GM21390 (cell line): ENCODE data around the gene CRTC2.
"Not testable (repeated sequence)": the region's sequence is repeated elsewhere in the genome, so short reads cannot be mapped to it uniquely, and the experiment has no call there.

Experiments used
- ATAC-seq: cut with Tn5 transposase; IDR thresholded peaks from one replicate; pipeline ENCODE4 v1.9.1; 2021; ENCODE audit not compliant: unreplicated experiment

CRTC2 gene

DNA sequence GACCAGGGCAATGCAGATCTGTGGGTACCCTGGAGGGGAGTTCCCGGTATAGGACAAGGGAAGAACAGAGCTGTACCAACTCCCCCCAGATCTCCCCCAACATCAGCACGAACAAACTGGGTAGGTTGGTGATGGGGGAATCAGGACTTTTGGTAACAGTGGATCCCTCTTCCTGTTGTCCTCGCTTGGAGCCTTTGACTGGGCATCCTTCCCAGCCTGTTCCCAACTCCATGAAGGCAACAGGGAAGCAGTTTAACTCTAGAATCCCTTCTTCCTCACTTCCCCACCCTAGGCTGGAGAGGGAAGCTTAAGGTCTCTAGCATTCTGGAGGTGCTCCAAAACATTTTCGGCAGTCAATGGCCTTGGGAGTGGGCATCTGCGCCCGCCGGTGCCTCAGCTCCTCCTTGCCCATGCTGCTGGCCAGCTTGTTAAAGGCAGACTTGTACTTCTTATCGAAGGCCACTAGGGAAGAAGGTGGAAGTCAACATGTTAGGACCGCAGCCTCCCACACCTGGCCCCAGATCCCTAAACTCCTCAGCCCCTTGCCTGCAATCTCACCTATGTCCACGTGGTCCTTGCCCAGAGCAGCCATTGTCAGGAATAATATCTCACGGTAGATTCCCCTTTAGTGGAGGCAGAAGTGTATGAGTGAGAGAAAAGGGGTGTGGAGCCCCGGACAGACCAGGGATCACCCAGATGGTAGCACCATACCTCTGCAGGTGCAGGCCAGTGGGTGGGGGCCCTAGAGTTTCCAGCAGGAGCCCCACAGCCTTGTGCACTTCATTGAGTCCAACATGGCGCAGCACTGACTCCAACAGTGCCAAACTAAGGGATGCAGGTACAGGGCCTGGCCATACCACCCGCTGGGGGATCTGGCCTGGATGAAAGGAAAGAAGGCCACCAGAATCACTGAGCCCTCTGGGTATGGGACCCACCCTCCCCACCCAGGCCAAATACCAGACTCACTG lies 28.1 kb downstream of the CRTC2 start:
- ATAC-seq, result no peak

DNA sequence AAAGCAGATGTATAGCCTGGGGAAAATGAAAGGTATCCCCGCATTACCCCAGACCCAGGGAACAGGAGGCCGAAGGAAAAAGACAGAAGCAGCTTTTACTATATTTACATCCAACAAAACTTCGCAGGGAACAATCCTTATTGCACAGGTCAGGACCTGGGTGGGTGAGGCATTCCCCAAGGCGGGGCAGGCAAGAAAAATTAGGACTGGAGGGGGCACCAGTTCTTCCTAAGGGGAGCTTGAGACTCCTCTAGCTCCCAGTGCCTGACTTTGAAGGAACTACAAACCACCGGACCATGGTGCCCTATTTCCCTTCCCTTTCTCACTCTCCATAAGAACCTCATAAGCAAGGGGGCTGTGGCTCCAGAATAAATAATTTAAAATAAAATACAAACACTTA lies 29.0 kb downstream of the CRTC2 start:
- no peak for ATAC-seq

DNA sequence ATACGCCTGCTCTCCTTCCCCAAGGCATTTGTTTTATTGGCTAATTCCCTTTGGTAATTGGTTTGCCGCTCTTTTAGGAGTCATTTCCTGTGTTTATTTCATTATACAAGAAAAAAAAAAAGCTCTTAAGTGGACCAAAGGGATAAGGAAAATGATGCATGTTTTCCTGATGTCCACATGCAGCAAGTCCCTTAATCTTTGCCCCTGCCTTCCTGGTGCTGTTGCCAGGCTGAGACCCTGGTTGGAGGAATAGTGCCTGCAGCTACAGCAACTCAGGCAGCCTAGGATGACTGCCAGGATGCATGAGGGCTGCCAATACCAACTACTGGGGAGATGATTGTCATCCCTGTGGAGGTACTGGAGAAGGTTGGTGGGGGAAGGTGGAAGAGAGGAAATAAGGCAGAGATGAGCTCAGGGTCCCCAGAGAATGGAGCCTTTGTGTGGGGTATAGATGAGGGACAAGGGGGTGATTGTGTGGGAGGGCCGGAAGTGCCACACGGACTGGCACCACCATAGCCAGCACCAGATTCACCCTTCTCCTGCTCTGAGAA lies 29.5 kb downstream of the CRTC2 start:
- no peak for ATAC-seq

DNA sequence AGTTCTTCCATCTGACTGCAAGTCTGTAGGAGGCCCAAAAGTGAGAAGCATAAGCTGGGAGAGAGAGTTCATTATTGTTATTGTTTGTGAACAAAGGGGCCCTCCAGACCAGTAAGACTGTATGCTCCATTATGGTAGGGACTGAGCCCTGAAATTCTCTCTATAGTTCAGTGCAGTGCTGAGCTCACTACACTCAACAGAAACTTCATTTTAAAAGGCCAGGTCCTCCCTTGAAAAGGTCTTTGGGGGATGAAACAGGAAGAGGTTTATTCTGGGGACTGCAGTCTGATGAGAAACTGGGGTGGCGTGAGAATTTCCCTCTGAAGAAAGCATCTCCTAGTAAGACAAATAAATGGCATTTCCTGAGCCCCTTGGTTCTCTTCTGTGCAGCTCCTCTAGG lies 30.2 kb downstream of the CRTC2 start:
- ATAC-seq, result no peak

DNA sequence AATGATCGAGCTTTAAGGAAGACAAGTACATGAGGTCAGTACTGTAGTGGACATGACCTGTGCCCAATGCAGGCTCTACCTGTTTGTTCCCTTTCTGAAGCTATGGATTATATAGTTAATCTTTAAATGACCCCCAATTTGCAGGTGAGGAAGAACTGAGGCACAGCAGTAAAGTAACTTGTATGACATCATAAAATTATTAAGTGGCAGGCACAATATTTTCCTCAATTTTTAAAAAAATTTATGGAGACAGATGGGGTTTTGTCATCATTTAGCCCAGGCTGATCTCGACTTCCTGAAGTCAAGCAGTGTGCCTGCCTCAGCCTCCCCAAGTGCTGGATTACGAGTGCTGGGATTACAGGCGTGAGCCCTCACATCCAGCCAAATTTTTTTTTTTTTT lies 32.0 kb downstream of the CRTC2 start:
- ATAC-seq, result no peak

DNA sequence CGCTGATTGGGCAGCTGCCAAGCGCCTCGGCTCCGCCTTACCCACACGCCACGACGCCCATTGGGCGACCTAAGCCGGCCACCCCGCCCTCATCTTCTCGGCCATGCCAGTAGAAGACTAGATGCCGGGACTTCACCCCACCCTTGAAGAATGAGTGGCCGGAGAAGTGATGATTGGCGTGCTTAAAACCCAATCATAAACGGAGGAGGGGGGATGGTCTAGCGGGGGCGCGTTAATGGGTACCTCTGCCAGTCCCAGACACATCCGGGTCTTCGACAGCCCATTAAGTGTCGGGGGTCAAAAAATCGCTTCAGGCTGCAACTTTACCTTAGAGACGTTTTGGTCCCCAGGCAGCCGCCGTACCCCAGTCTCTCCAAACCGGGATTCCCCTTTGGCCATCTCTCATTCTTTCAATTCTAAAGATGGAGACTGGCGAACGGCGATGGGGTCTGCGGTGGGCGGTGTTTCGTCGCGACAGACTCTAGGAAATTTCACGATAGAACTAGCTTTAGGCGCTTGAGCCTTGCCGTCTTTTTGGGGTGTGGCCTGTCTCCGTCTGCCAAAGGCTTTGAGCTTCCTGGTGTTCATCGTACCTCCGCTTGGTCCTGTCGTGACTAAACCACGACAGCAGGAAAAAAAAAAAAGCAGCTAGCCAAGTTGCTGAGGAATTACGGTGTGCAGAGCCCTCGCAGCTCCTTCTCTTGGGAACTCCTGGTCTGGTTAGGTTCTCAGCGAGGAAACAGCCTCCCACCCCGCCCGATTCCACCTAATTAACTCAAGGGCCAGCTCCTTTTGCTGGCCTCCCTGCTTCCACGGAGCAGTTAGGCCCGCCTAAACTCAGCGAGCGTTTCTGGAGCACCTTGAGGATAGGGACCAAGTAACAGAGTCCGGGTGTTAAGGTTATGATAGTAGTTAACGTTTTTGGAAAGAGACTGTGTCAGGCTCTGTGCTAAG lies 35.2 kb downstream of the CRTC2 start, which contains the start of gene GATAD2B:
GATAD2B (minus strand) TSS at position 1 of the 954 bp plus-strand sequence. CDS start 94,625 bp downstream, outside the sequence.
- peak; percentile 85 for ATAC-seq

DNA sequence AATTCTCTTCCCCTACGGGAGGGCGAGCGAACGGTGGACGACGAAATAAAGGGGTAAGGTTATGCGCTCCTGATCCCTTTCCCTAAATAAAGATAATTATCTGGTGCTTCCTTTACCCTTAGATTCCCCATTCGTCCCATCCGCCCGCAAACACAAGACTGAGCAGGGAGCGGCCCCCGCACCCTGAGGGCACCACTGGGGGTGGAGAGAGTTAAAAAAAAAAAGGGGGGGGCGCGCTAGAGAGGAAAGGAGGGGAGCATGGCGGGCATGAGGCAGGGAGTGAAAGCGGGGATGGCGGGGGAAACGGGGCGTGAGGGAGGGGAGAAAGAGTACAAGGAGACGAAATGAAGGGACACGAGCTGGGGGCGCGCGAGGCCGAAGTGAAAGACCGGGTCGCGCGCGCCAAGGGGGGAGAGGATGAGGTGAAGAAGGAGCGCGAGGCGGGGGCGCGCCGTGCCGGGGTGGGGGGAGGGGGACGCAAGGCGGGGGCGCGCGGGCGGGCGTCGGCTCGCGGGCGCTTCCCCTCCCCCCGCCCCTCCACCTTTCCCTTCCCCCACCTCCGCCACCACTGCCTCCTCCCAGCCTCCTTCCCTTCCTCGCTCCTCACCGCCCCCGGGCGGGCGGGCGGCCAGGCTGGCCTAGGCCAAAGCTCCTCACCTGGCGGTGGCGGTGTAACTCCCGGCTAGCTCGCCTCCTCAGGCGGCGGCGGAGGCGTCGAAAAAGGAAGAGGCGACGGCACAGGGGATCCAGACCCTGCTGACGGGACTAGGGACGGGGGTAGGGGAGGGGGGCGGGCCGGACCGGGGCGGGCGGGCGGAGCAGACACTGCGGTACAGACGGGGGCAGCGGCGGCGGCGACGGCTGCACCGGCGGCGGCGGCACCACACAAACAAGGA lies 36.1 kb downstream of the CRTC2 start:
- peak; percentile 31 for ATAC-seq

DNA sequence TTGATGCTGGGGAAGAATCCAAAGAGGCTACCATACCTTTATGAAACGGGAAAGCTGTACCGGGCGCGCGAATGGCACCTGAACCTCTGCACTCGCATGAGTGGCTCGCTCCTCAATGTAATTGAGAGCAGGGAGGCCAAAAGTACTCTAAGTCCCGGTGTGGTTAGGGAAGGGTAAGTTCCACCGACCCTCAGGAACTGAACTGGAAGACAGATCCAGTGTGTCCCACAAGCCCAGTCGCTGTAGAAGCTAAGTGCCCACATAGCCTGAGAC lies 36.7 kb downstream of the CRTC2 start:
- no peak for ATAC-seq

DNA sequence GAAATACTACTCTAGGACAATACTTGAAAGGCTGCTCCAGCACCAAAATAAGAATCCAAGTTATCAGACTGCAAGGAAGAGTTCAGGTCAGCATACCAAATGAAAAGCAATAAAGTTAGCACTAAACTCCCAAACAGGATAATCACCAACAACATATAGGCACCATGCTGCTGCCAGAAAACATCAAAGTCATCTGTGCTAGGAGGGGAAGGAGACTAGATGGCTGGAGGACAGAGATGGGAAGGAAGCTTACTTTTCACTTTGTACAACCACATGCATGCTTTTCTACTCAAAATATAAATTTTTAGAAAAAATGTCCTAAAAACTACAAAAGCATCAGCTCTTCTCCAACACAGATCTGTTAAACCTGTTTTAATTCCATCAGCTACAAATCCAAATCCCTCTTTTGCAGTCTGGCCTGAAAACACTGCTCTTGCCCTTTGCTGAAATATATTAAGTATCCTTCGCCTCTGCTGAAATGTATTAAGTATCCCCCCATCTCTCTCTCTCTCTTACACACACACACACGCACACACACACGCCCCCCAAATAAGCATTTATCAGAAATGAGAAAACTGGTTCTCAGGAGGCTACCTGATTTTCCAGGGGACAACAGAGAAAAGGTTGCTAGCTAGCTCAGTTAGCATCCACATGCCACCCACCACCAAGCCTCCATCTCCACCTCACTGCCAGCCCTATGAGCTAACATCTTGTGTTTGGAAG lies 37.2 kb downstream of the CRTC2 start:
- no peak for ATAC-seq

DNA sequence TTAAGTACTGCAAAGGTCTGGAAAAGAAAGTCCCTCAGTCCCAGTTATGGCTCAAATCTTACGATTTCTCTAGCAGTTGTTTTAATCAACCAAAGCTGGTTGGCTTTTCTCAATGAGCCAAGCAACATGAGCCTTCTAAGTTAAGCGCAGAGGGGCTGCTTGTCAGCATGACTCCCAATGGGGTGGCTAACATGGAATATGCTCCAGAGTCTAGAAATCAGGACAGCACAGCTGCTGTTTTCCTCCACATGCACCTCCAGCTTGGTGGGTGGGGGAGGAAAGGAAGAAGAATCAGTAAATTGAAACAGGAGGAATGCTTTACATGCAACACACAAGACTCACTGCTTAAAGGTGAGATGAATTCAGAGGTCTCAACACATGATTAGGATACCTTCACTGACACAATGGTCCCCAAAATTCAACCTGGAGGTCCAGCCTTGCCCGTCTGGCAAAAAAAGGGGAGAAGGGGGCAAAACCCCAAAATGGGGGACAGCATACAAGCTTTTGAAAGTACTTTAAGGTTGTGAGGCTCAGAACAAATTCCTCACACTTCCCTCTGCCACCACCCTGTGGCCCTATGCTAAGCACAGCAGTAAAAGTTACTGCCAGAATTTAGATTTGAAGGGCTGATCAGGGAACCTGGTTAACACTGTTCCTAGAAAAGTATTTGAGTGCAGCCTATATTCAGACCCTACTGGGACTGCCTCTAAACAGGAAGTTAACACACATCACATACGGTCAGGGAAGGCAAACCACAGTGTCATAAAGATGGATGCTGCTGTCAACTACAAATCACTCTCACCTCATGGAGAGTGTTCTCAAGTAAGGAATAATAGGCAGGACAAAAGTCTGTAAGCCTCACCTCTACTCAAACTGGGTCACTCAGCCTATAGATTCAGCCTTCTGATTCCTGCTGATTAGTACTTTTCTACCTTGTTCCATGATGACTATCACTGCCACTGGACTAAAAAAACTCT lies 38.2 kb downstream of the CRTC2 start:
- ATAC-seq, result no peak

DNA sequence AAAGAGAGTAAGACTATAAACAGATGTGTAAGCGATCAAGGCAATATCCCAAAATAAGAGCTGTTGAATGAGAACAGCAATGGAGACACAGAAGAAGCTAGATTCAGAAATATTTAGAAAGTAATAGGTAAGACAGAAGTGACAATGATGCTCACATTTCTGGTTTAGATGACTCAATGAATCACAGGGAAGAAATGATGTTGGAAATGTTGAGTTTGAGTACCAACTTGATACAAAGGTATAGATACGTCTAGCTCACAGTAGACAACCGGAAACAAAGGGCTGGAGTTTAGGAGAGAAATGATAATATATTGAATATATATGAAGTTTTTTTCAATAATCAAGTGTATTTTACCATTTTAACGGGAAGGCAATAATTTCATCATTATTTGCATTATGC lies 42.1 kb downstream of the CRTC2 start:
- ATAC-seq, result no peak

DNA sequence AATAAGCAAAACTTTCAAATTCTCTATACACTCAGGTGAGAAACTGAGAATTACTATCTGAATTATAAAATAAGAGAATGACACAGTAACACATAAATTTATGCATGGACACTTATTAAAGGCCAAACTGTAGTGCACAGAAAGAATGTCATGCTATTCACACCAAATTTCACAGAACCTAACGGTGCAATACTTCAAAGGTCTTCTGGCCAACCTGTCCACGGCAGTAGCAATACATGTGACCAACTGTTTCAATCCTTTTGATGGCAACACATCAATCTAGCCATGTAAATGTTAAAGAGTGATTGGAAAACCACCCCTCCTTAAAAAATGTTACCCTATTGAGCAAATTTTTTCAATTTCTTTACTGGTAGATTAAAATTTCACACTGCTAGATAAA lies 46.1 kb downstream of the CRTC2 start:
- no peak for ATAC-seq

DNA sequence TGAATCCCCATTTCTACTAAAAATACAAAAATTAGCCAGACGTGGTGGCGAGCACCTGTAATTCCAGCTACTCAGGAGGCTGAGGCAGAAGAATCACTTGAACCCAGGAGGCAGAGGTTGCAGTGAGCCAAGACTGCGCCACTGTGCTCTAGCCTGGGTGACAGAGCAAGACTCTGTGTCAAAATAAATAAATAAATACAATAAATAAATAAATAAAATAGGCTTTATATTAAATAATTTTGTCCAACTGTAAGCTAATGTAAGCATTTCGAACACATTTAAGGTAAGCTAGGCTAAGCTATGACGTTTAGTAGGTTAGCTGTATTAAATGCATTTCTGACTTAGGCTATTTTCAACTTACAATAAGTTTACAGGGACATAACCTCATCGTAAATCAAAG lies 47.9 kb downstream of the CRTC2 start:
- not testable (repeated sequence) for ATAC-seq

DNA sequence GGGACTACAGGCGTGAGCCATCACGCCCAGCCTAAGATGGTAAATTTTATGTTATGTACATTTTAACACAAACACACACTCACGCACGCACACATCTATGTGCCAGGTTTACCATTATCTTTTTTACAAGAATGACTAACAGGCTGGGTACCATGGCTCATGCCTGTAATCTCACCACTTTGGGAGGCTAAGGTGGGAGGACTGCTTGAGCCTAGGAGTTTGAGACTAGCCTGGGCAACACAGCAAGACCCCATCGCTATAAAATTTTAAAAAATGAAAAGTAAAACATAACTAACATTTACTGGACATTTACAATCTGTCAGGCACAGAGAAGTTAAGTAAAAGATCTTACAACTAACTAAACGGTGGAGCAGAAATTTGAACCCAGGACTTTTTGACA lies 50.3 kb downstream of the CRTC2 start:
- ATAC-seq, result no peak

DNA sequence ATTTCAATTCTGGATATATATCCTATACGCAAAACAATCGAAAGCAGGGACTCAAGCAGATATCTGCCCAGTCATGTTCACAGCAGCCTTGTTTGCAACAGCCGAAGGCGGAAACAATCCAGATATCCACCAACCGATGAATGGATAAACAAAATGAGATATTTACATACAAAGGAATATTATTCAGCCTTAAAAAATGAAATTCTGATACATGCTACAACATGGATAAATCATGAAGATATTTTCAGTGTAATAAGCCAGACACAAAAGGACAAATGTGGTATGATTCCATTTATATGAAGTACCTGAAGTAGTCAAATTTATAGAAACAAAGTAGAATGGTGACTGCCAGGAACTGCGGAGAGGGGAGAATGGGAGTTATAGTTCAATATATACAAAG lies 51.3 kb downstream of the CRTC2 start:
- ATAC-seq, result no peak

DNA sequence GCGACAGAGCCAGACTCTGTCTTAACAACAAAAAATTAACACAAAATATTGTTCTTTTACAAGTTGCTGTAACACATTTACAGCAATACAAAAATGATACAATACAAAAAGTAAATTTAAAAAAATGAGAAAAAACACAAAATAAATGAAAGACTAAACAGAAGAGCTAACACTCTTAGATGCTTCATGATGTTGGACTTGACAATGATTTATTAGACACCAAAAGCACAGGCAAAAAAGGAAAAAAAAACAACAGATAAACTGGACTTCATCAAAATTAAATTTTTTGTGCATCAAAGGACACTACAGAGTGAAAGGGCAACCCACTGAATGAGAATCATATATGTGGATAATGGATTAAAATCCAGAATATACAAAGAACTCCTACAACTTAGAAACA lies 52.0 kb downstream of the CRTC2 start:
- no peak for ATAC-seq

DNA sequence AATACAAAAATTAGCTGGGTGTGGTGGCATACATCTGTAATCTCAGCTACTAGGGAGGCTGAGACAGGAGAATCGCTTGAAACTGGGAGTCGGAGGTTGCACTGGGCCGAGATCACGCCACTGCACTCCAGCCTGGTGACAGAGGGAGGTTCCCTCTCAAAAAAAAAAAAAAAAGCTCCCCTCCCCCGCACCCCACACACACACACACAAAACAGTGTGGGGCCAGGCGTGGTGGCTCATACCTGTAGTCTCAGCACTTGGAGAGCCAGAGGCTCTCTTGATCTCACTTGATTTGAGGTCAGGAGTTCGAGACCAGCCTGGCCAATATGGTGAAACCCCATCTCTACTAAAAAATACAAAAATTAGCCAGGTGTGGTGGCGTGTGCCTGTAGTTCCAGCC lies 52.5 kb downstream of the CRTC2 start:
- ATAC-seq, result not testable (repeated sequence)

DNA sequence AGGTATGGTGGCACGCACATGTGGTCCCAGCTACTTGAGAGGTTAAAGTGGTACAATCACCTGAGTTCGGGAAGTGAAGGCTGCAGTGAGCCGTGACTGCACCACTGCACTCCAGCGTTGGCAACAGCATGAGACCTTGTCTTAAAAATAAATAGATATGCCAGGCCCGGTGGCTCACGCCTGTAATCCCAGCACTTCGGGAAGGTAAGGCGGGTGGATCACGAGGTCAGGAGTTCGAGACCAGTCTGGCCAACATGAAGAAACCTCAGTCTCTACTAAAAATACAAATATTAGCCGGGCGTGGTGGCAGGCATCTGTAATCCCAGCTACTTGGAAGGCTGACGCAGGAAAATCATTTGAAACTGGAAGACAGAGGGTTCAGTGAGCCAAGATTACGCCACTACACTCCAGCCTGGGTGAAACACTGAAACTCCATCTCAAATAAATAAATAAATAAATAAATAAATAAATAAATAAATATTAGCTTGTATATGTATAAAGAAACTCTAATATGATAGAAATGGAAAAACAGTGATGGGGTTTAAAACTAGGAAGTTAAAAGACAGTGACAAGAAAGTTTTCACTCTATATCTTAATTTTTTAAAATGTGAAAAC lies 54.5 kb downstream of the CRTC2 start:
- no peak for ATAC-seq
